Vagina (tissue), 2 donors: ENCODE measurements around the gene SRP68. TPM values are rescaled to one million over a fixed set of nuclear protein-coding genes. Genes with fewer than 3 reads are reported as not detected.
A peak's percentile ranks its signal among the peaks of the same experiment; 100 is the strongest.

ENCODE experiments used
- DNase-seq, 2 donors: peaks; one replicate each; pipeline ENCODE4 v3.0.0-alpha.2; 2017; ENCODE audit errors: extremely low spot score in 2 of 2
- H3K27ac ChIP-seq: fragments of 200-600 bp; sonication (generic); one replicate; pipeline ENCODE4 v1.5.1; 2019
- H3K27me3 ChIP-seq: fragments of 200-600 bp; sonication (generic); one replicate; pipeline ENCODE4 v1.5.1; 2019
- H3K36me3 ChIP-seq, 2 donors: fragments of 200-600 bp; sonication (generic); one replicate each; pipeline ENCODE4 v1.5.1; 2017 to 2019
- H3K4me1 ChIP-seq: fragments of 200-600 bp; sonication (generic); one replicate; pipeline ENCODE4 v1.5.1; 2019
- H3K4me3 ChIP-seq, 2 donors: fragments of 200-600 bp; sonication (generic); 1 replicate in 1 of 2; 2 replicates in 1 of 2; pipeline ENCODE4 v1.5.1; 2016 to 2019
- H3K9me3 ChIP-seq: fragments of 200-600 bp; sonication (generic); one replicate; pipeline ENCODE4 v1.5.1; 2019
- CTCF ChIP-seq, 3 experiments: fragments of 450-650 bp in 2 of 3; fragments of 200-600 bp in 1 of 3; sonication (generic) in 1 of 3; IDR thresholded peaks; one replicate each; pipeline ENCODE4 v1.5.1; 2017 to 2019; ENCODE audit warnings: antibody characterized with exemption in 3 of 3, mild to moderate bottlenecking in 2 of 3, moderate library complexity in 2 of 3
- POLR2A ChIP-seq, 2 donors: fragments of 450-650 bp; IDR thresholded peaks; one replicate each; pipeline ENCODE4 v1.6.1; 2017; ENCODE audit warnings: antibody characterized with exemption in 2 of 2, mild to moderate bottlenecking in 2 of 2, moderate library complexity in 2 of 2
- POLR2AphosphoS5 ChIP-seq, 2 donors: sonication (generic); formaldehyde crosslinking; IDR thresholded peaks; one replicate each; pipeline ENCODE4 v1.9.0; 2017; ENCODE audit warnings: antibody characterized with exemption in 2 of 2, mild to moderate bottlenecking in 2 of 2, low read depth in 1 of 2; ENCODE audit not compliant: insufficient read depth in 1 of 2
- intact Hi-C: fragments of 100-400 bp; cut with DNase I; formaldehyde crosslinking; loops from one replicate; pipeline ENCODE4 v1.15.1; 2023
- total RNA-seq: library from RNA; depleted of rRNA; stranded (reverse); fragments of >200 nt; gene quantifications from one replicate; pipeline ENCODE4 v1.2.3, GENCODE V29; 2016

SRP68 gene
- total RNA-seq, 1 donor from 2014 or later: 52.8 TPM

DNA sequence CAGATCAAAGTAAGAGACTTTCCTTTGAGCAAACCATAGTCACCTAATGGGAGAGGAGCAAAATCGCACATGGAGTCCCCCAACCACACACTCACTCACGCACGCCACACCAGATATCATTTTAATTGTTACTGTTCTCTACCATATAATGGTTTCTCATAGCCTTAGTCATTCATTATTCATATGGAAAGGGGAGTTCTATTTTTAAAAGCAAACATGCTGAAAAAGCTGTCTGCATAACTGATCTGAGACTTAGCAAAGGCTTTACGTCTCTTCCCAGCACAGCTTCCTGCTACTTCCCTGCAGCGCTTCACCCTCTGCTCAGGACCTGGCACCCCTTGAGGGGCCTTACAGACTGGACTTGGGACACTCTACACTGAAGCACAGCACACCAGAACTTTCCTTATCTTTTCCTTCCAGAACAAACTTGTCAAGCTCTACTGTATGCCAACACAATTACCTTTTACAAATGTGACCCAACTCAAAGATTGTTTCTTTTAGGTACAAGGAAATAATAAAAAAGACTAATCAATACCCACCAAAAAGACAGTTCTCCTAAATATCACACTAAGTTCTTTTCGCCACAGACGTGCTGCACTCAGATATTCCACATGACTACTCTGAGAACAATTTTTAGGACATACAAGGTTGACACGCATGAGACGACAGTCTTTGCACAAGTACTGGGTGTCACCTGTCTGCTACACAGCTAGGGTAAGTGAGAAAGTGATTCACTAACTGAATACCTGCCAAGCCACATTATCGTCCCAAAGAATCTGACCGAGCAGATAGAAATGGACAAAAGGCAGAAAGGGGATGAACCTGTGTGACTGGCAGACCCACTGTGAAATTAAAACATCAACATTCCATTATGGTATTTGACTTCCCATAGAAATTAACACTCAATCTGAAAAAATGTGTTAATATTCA, 21.5 kb downstream of the SRP68 start:
- H3K4me1 ChIP-seq: peaks cover 13% of the 10 kb centered on the region
- intact Hi-C loops: no loop called here
- DNase-seq: no peak
- no peaks in the 10 kb centered on the region for H3K27me3 ChIP-seq
- no peaks in the 10 kb centered on the region for H3K9me3 ChIP-seq
- no peak overlapping the region for H3K27ac ChIP-seq
- TF ChIP-seq POLR2AphosphoS5 (IDR thresholded peaks at IDR 0.05; ENCODE audit: insufficient read depth in 1 of 2, low read depth in 1 of 2) (peak in 1 of 2 donors; percentile 37), CTCF (IDR thresholded peaks at IDR 0.05) (no peak)
- H3K4me3 ChIP-seq: no peak overlapping the region
- H3K36me3 ChIP-seq: peaks cover 0 to 70% of the 10 kb centered on the region in 2 donors

- DNase-seq: no peak
- H3K27ac ChIP-seq: no peak overlapping the region
- no peaks in the 10 kb centered on the region for H3K27me3 ChIP-seq
- H3K36me3 ChIP-seq: peaks cover 0 to 77% of the 10 kb centered on the region in 2 donors
- H3K4me1 ChIP-seq: peaks cover 13% of the 10 kb centered on the region
- H3K4me3 ChIP-seq: no peak overlapping the region
- no peaks in the 10 kb centered on the region for H3K9me3 ChIP-seq
- TF ChIP-seq POLR2AphosphoS5 (IDR thresholded peaks at IDR 0.05; ENCODE audit: insufficient read depth in 1 of 2, low read depth in 1 of 2): no peak
- TF ChIP-seq CTCF (IDR thresholded peaks at IDR 0.05): no peak
- no peak for TF ChIP-seq POLR2A (IDR thresholded peaks at IDR 0.05)
- intact Hi-C loops: no loop called here
Measured at GRCh38 chr17:76049836-76050537, 22.3 kb downstream of the SRP68 start.

DNA sequence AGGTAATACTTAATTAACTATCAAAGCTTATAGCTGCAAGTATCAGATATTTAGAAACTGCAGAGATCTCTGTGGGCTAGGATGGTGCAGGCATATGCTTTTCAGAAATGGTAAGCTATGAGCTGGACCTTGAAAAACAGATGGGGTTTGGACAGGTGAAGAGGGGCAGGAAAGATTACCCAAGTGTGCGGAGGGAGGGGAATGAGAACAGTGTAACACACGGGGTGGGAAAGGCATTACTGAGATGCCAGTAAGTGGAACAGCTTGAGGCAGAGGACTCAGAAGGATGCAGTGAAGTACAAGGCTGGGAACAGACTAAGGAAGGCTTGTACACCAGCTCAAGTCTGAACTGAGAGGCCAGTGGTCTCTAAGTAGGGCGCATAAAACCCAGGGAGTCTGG, 23.1 kb downstream of the SRP68 start:
- peaks cover 13% of the 10 kb centered on the region for H3K4me1 ChIP-seq
- TF ChIP-seq CTCF (IDR thresholded peaks at IDR 0.05) (no peak), POLR2AphosphoS5 (IDR thresholded peaks at IDR 0.05; ENCODE audit: insufficient read depth in 1 of 2, low read depth in 1 of 2) (no peak), POLR2A (IDR thresholded peaks at IDR 0.05) (no peak)
- no peak overlapping the region for H3K4me3 ChIP-seq
- no peaks in the 10 kb centered on the region for H3K9me3 ChIP-seq
- H3K36me3 ChIP-seq: peaks cover 0 to 78% of the 10 kb centered on the region in 2 donors
- no peak for DNase-seq
- intact Hi-C loops: no loop called here
- no peaks in the 10 kb centered on the region for H3K27me3 ChIP-seq
- H3K27ac ChIP-seq: no peak overlapping the region

DNA sequence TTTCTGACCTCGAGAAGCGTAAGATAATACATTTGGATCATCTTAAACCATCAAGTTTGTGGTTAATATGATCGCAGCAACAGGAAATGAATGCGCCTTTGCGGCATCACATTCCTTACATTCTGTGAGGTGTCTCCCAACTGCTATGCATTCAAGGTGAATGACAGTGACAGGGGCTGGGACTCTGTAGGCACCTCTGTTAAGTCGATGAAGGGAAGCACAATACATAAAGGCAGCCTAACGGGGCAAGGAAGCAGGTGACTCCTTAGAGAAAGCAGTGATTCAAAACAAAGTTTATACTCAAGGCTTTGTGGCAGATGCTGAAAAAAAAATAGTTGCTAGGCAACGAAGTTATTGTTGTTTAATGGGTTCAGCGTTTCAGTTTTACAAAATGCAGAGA, 23.6 kb downstream of the SRP68 start:
- H3K4me3 ChIP-seq: no peak overlapping the region
- intact Hi-C loops: no loop called here
- no peak overlapping the region for H3K27ac ChIP-seq
- no peaks in the 10 kb centered on the region for H3K9me3 ChIP-seq
- no peak for DNase-seq
- peaks cover 13% of the 10 kb centered on the region for H3K4me1 ChIP-seq
- H3K36me3 ChIP-seq: peaks cover 0 to 78% of the 10 kb centered on the region in 2 donors
- no peak for TF ChIP-seq POLR2AphosphoS5 (IDR thresholded peaks at IDR 0.05; ENCODE audit: insufficient read depth in 1 of 2, low read depth in 1 of 2)
- TF ChIP-seq CTCF (IDR thresholded peaks at IDR 0.05): no peak
- TF ChIP-seq POLR2A (IDR thresholded peaks at IDR 0.05): no peak
- H3K27me3 ChIP-seq: no peaks in the 10 kb centered on the region
